HPDE6-E6E7 (cell line): ENCODE measurements around the gene MPP1.
A peak's percentile ranks its signal among the peaks of the same experiment; 100 is the strongest.
"Not testable (repeated sequence)": the region's sequence is repeated elsewhere in the genome, so short reads cannot be mapped to it uniquely, and the experiment has no call there.

Source experiments
- DNase-seq: peaks from one replicate; pipeline ENCODE4 v3.0.0; 2011; ENCODE audit warnings: missing footprints; ENCODE audit errors: extremely low spot score

Gene MPP1

DNA sequence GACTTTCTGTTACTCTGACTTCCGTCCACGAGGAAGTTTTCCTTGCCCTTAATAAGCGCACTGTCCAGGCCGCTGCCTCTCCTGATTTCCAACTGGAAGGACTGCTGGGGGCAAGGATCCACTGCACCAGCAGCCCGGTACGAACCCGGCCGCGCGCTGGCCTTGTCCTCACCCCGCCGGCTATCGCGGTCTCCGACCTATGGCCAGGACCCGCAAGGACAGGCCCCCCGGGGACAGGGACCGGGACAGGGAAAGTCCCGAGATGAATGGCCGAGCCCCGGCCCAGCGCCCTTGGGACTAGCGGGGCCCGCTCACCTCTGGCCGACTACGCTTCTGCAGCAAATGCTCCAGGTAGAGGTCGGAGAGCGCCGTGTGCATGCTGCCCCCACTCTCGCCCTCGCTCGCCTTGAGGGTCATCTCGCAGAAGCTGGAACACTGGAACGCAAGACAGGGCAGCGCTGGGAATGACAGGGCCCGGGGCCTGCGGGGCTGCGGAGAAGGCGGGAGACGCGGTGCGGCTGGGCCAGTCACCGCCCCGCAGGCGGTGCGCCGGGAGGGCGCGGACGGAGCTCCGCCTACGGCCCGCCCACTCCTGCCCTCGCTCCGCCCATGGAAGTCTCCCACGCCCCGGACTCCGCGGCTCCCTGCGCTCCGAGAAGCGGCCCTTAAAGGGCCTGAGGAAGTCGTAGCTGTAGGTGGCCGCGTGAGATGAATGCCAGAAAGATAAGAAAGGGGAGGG lies at the start of gene MPP1:
TSS of gene MPP1 (minus strand) at position 529 of the 739 bp plus-strand sequence. CDS start at position 417, 112 bp downstream.
- DNase-seq = peak; percentile 88

DNA sequence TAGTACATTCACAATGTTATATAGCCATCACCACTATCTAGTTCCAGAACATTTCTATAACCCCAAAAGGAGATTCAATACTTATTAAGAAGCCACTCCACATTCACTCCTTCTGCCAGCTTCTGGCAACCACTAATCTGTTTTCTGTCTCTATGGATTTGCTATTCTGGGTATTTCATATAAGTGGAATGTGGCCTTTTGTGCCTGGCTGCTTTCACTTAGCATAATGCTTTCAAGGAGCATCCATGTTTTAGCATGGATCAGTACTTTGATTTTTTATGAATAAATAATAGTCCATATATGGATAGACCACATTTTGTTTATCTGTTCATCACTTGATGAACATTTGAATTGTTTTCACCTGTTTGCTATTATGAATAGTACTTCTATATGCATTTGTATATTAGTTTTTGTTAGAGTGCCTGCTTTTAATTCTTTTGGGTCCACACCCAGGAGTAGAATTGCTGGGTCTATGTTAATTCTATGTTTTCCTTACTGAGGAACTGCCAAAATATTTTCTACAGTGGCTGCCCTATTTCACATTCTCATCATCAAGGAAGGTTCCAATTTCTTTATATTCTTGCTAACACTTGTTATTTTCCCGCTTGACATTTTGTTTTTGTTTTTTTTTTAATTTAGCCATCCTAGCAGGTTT lies 45.8 kb upstream of the MPP1 start:
- no peak for DNase-seq

DNA sequence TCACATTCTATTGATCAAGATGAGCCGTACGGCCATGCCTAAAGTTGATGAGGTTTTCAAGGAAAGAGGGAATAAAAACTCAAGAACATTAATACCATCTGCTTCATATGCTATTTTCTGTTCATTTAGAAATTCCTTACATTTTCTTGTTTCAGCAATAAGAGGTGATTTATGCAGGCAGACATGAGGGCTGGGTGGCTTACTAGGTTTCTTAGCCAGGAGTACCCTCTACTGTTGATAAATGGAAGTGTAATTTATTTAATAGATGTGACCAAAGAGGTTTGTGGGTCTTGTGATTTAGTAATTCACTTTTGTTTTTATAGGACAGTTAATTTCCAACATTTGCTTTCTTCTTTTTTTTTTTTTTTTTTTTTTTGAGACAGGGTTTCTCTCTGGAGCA lies 35.6 kb upstream of the MPP1 start:
- DNase-seq = peak; percentile 44

DNA sequence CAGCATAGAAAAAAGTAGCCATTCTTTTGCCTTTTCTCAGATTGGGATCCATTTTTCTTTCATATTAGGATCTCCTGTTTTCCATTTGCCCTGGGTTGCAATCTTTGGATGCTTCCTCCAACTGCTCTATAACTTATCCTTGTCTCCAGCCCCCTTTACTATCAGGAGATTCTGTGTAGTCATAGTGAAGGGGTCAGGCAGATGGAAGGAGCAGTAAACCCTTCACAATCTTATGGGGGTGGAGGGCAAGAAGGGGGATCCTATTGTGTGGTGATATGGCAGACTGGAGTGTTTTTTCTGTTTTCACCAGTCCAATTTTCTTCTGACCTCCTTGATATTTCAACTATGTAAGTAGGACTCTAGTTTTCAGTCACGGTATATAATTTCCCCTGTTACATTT lies 30.9 kb upstream of the MPP1 start:
- no peak for DNase-seq

DNA sequence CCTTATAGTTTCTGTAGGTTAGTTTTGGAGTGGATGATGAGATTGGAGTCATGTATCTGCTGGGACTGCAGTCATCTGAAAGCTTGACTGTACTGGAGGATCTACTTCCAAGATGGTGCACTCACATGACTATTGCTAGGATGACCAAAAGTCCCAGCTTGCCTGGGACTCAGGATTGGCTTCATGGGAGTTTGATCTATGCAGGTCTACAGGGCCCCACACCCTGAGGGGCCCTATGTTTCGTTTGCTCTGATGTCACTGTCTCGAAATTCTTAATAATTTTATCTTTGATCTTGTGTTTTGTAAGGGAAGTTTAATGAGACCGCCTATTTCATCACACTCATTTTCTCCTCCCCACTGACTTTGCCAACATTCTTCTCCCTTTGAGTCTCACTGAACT lies 29.3 kb upstream of the MPP1 start, which contains the start of gene SMIM9:
TSS of gene SMIM9 (minus strand) at position 101 of the 400 bp plus-strand sequence. CDS start 3,806 bp downstream, outside the sequence.
- no peak for DNase-seq

DNA sequence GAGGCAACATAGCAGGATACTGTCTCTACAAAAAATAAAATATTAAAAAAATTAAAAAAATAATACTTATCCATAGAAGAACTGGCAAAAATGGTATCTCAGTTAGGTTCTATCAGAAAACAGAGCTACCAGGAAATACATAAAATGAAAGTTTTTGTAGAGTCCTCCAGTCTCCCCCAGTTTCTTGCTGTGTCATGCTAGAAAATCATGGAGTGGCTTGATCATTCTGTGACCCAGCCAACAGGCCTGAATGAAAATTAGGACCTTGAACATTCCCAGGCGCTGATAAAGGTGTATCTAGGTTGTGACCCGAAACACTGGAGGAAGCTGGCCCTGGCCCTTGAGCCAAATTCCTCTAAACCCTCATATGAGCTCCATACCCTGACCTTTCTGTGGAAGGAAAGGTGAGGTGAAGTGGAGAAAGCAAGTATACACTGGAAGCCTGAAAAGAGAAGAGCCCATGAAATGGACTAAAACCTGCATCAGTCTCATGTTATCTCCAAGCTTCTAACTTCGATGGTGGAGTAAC lies 28.5 kb upstream of the MPP1 start:
- DNase-seq = no peak

DNA sequence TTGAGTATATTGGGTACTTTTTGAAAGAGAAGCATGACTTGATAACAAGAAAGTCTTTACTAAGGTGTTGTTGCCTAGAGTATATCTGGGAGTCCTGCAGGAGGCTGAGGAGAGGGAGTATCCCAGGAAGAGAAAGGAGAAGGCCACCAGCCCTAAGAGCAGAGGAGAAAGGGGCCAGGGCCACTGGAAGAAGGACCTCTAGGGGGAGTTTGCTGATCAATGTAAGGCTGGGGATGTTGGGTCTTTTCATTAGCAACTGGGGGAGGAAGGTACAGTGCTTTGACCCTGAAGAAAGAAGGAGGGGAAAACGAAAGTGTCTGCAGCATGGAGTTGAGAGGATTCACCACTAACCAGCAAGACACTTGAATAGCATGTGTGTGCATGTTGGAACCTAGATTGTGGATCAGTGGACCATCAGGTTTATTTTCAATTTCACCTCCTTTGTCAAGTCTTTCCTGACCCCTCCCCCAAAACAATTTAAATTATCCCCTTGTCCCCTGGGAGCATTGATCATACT lies 24.7 kb upstream of the MPP1 start:
- DNase-seq = no peak

DNA sequence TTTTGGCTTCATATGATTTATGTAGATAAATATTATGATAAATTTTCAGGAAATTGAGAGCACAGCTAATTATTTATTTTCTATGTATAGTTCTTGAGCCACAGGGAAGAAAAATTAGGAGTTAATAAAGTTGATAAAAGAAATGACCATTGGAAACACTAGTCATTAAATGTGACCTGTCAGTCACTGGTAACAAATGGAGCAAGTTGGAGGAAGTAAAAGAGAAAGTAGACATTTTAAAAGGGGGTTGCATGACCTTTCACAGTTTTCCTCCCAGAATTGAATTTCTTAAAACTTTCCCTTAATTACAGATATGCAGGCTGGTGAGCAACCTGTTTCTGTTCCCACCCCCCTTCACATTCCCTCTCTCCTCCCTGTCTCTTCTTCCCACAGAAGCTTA lies 23.8 kb upstream of the MPP1 start:
- DNase-seq = no peak

DNA sequence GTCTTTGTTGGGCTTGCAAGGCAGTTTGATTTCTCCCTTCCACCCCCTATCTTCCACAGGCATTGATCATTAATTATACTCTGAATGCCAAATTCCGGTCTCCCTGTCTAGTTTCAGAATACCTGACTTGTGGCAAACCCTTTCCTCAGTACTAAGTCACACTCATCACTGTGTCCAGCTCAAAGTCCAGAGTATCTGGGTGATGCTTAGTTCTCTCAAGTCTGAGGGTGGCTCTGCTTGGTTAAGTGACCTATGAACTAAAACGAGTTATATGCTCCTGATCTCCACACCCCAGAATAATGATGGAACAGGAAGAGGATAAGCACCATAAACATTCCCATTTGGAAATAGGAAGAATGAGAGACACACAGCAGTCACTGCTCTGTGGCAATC lies 22.7 kb upstream of the MPP1 start:
- no peak for DNase-seq

DNA sequence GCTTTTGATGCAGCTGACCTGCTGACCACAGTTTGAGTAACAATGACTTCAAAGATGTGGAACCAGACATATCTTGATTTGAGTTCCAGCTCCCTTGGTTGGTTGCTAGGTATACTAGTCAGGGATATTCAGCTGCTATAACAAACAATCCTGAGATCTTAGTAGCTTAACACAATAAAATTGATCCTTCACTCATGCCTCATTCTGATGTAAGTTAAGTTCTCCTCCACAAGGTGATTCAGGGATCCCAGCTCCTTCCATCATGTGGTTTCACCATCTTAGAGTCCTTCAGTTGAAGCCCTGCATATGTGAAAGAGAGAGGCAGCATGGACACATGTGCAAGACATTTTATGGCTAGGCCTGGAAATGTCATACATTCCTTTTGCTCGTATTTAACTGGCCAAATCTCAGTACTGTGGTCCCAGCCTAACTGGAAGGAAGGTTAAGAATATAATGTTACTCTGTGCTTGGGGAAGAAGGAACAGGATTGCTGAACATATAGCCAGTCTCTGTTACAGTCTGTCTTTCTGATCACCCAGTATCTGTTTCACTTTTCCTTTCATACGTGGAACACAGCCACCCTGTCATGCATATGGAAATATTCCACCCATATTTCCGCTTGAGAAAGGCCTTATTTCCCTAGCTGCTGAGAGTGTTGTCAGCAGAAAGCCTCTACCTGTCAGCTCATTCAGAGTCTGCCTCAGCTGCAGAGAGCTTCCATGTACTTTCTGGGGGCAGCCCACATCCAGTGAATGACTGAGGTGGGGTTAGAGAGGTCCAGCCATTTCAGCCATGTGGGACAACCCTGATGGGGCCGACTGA lies 22.1 kb upstream of the MPP1 start:
- no peak for DNase-seq

DNA sequence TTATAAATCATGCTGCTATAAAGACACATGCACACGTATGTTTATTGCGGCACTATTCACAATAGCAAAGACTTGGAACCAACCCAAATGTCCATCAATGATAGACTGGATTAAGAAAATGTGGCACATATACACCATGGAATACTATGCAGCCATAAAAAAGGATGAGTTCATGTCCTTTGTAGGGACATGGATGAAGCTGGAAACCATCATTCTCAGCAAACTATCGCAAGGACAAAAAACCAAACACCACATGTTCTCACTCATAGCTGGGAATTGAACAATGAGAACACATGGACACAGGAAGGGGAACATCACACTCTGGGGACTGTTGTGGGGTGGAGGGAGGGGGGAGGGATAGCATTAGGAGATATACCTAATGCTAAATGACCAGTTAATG lies 20.3 kb upstream of the MPP1 start:
- not testable (repeated sequence) for DNase-seq

DNA sequence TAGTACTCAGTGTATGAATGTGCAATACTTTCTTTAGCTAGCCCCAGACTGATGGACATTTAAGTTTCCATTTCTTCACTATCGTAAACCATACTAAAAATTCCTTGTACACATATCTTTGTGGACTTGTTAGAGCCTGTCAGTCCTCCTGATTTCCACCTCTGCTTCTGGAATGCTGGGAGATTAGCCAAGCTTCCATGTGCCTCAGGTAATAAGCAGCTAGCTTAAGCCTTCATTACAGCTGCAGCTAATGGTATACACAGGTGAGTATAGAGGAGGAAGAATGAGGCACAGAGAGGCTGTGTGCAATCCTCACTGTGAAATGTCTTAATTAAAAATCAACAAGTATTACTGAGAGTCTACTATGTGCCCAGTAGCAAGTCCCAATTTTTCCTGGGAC lies 19.4 kb upstream of the MPP1 start:
- DNase-seq = no peak

DNA sequence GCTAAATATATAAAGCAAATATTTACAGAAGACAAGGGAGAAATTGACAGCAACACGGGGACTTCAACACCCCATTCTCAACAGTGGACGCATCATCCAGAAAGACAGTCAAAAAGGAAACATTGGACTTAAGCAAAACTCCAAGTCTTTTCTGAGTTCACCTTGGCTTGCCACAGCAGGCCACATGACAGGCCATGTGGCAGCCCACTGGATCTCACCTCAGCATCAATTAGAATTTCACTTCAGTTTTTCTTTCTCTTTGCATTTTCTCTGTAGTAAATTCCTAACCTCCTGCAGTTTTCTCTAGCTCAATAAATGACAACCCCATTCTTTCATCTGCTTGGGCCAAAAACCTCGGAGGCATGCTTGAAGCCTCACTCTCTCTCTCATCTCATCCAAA lies 16.7 kb upstream of the MPP1 start:
- no peak for DNase-seq

DNA sequence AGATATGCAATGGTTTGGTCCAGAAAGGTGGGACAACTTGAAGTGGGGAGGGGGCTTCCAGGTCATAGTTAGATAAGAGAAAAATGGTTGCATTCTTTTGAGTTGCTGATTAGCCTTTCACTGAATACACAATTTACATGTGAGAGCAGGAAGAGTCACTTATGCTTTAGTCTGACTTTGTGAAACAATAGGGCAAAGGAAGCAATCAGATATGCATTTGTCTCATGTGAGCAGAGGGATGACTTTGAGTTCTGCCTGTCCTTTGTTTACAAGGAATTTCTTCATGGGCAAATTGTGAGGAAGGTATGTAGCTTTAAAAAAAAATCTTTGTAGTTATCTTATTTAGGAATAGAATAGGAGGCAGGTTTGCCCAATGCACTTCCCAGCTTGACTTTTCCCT lies 16.2 kb upstream of the MPP1 start:
- no peak for DNase-seq

DNA sequence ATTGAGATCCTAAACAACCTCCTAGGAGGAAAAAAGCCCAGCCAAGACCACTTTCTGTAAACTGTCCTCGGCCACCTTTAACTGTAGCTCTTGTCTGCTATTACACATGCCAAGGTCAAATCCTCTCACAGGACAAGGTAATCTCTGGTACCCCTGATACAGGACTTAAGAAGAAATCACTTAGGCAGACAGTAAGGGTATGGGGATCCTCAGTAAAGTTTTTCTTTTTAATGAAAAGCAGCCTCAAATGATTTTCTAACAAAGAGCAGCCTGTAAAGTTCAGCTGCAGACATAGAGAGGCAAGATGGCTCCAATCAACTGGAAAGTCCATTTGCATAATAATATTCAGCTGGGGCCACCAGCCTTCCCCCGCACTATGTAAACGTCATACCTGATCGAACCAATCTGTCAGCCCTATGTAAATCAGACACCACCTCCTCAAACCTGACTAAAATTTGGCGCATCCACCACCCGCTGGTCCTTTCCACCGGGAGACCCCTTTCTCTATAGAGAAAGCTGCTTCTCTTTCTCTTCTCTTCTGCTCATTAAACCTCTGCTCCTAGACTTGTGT lies 14.6 kb upstream of the MPP1 start:
- no peak for DNase-seq

DNA sequence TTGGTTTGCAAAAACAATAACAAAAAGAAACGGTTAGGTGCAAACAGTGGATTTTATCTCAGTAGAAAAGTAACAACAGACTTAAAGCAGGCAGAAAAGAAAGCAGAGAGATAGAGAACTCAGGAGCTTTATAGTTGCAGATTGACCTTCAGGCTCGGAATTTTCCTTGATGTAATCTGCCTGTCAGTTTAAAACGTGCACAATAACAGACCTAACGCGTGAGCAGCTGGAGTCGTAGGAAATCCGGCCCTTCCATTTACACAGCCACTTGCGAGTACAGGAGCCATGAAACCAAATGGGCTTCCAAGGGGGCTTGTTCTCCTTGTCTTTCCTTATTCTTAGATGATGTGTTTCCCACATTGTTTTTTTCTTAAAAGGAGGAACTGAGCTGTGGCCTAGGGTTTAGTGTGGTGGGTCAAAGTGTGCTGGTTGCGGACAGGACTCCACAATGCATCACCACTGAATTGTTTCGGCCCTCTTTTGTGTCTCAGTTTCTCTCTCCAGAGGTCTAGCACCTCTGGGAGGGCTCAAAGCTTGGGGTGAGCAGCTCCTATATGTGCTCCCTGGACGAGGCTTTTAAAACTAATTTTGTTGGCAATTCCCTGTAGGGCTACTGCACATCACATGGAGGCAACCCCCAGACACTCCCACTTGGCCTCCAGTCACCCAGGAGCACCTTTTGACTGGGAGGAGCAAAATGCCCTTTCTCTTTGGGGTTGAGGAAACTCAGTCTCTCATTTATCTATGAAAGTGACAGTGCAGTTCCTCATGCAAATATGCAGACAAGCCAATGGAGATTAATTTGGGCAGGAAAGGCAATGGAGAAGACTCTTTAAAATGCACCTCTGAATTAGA lies 13.9 kb upstream of the MPP1 start:
- no peak for DNase-seq

DNA sequence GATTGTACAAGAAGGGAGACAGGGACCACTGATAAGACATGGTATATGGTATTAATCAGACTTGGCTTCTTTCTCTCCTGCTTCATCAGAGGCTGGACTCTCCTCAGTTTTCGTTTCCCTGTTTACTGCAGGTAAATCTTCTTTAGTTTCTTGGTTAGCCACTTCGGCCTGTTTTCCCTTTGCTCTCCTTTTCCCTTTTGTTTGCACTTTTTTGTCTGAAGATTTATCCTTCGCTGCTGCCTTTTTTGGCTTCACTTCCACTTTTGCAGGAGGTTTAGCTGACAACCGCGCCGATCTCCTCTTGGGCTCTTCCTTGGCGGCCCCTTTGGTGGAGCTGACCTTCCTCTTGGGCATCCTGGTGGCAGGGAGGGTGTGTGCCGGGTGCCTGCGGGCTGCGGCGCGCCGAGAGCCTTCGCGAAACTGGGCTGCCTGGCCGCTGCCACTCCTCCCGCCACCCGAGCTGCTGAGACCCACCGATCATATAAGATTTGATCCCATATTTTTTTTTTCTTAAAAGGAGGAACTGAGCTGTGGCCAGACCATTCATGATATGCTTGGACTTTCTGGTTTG lies 11.8 kb upstream of the MPP1 start:
- not testable (repeated sequence) for DNase-seq

DNA sequence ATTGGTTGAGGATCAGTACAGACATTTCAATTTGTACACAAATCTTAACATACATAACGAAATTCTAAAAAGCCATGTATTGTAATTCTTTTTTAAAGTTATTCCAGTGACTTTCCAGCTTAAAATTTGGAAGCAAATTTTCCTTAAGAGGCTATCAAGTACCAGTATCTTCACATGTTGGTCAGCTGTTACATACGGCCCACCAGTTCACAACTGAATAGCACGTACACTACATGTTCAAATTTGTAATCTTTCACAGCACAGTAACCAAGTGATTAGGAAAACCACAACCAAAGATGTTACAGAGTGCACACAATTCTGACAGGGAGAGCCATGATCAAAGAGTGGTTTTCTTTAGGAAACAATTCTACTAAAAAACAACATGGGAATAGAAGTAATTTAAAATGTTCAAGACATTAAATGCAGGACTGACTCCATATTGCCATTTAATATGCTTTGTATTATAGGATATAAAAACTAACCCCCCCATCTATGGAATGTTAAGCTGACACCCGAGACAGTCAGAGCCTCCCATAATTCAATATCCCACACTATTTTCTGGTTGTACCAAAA lies 11.1 kb upstream of the MPP1 start:
- not testable (repeated sequence) for DNase-seq

DNA sequence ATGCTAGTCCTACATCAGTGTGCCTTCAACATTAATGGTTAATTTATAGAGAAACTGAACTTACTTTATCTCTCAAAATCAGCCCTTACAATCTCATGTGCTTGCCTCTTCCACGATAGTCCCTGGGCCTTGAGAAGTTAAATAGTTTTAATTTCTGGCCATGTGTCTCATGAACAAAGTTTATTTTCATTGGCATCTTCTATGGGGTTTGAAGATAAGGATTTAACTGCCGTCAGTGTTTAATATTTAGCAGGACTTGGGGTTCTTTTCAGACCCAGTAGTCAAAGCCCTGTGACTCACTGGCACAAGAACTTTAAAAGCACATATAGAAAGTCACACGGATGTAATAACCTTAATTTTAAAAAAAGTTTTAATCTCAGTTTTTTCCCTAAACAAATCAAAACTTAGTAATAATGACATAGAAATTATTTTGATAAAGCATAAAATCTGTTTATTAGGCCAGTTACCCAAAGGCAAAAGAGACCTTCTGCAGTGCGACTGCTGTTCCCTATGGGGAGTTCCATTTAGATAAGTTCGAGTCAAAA lies 10.1 kb upstream of the MPP1 start:
- DNase-seq = no peak

DNA sequence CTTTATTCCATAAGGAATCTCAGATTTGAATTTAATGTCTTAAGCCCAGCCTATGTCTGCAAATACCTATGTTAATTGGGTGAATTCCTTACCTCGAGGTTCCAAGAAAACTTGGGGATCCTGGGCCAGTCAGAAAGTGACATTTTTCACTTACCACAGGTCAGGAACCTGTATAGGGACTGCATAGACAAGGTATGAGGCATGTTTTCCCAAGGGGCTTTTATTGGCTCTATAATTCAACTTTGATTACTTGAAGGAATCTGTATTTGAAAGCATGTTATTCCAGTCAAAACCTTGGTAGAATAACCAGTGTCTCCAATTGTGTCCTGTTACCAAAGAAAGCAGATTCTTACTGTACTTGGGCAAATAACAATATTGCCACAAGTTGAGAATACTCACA lies 8.5 kb upstream of the MPP1 start:
- DNase-seq = no peak
